Measurements from ENCODE around the gene FLNA.
"Not testable (repeated sequence)": the region's sequence is repeated elsewhere in the genome, so short reads cannot be mapped to it uniquely, and the experiment has no call there.

Gene FLNA

DNA sequence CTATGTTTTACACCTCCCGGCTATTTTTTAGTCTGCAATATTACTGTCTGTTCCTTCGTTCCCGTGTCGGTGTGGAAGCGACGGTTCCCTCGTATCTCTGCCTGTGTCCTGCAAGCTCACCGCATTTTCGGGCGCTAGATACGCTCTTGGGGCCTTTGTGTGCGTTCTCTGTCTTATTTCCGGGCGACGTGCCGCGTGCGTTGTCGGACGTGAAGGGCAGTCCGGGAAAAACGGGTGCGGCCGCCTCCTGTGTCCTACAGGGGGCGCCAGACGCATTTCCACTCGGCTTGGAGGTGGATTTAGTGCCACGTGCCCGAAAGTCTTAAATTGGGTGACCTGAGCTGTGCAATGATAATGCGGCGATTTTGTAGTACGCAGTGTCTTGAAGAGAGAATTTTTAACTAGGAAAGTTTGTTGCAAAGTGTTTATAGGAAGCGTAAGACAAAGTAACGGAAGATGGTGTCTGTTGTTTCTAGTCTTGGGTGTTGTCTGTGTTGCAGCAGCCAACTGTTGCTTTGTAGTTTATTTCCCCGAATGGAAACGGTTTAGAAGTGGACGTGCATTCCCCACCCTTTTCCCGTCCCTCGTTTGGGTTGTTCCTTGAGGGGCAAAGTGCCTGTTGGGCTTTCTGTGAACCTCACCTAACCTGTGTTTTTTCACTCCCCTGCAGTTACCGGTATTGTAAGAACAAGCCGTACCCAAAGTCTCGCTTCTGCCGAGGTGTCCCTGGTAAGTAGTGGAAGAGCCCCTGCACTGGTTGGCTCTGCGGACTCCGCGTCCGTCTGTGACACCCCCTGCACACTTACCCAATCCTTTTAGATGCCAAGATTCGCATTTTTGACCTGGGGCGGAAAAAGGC, 24.5 kb upstream of the FLNA start:
- peak; percentile 60 to 61 for DNase-seq (ENCODE audit: low read depth in 2 of 2)

DNA sequence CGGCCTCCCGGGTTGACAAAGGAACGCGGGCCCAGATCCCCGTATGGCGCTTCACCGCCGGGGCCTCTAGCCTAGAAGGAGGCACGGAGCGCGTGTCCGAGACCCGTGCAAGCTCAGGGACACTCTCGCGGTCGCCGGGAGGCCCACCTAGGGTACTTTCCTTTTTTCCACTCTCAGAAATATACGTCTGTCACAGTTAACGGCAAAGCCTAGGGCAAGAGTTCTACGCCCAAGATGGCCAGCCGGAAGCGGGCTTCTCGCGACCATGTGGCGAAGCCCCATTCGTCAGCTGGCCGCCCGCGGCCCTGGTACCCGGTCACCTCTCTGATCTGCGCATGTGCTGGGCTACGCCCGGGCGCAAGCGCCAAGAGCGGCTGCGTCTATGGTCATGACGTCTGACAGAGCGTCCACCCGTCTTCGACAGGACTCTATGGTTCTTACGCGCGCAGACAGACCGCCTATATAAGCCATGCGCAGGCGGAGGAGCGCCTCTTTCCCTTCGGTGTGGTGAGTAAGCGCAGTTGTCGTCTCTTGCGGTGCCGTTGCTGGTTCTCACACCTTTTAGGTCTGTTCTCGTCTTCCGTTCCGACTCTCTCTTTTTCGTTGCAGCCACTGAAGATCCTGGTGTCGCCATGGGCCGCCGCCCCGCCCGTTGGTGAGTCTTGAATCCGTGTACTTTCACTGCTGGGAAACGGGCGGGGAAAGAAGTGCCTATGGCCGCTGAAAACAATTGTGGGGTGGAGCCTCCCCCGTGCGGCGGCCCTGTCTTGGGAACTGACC, 23.6 kb upstream of the FLNA start, which contains the start of gene RPL10:
RPL10 (plus strand) TSS at position 490 of the 780 bp plus-strand sequence; CDS start at position 633, 143 bp downstream.
- peak; percentile 78 to 83 for DNase-seq (ENCODE audit: low read depth in 2 of 2)

DNA sequence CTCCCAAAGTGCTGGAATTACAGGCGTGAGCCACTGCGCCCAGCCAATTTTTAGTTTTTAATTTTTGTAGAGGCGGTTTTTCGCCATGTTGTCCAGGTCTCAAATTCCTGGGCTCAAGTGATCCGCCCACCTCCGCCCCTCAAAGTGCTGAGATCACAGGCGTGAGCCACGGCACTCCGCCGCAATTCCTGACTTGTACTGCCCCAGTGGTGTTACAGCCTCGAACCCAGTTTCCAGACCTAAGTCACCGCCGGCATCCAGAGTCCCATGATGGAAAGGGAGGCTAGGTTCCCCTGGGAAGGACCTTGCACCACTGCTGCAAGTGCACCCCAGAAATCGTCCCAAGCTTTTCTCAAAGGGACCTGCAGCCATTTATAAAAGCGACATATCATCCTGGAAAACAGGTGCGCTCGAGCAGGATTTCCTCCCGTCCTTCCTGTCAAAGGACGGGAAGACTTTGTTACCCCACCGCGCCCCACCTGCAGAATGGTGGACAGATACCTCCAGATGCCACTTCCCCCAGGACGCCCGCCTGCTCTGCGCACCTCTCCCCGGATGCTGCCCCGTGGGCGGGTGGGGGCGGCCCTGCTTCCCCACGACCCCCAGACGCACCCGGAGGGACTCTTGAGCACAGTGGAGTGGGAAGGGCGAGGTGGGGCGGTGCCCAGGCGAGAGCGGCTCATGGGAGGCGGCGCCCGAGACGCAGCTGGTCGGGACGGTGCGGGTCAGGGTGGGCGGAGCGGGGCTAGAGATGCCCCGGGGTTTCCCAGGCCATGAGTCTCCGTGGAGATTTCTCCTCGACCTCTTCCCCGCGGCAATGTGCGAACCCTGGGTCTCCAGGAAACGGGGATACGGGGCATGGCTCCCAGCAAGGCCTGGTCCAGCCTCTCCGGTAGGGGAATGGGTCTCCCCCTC, 22.8 kb upstream of the FLNA start:
- DNase-seq (ENCODE audit: low read depth in 2 of 2), result peak; percentile 56 to 61

DNA sequence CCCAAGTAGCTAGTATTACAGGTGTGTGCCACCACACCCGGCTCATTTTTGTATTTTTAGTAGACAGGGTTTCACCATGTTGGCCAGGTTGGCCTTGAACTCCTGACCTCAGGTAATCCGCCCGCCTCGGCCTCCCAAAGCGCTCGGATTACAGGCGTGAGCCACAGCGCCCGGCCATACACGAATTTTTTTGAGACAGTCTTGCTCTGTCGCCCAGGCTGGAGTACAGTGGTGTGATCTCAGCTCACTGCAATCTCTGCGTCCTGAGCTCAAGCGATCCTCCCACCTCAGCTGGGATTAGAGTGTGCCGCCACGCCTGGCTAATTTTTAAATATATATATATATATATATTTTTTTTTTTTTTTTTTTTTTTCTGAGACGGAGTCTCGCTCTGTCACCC, 21.9 kb upstream of the FLNA start:
- not testable (repeated sequence) for DNase-seq (ENCODE audit: low read depth in 2 of 2)

DNA sequence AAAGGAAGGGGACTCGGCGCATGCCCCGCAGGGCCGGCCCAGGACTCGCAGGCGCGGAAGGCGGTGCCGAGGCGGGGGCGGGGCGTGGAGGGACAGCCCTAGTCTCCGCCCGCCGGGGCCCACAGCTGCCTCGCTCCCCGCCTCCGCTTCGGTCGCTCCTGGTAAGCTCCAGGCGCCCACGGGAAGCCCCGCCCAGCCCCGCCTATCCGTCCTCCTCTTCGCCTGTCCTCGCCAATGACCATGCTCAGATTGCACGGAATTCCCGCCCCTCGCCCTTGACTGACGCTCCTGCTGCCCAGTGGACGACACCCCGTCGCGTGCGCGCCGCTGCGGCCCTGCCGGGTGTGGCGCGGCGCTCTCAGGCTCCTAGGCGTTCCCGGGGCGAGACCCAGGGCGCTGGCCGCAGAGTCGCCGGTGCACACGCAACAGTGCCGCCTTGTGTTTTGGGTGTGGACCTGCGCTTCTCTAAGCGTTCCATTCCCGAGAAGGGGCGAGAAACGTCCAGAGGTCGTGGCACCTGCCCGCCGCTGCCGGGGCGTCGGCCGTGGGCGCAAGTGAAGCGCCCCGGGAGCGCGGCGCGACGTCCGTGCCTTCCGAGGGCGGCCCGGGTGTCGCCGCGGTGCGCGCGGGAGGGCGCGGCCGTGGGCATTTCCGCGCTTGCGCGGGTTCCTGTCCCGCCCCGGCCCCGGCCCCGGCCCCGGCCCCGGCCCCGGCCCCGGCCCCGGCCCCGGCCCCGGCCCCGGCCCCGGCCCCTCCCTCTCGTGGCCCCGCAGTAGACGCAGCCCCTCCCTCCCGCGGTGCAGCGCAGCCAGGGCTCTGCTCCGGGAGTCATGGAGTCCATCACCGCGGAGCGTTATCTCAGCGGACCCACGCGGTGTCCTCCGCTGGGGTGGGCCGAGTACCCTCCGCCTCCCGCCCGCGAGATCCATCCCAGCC, 15.6 kb upstream of the FLNA start:
- not testable (repeated sequence) for DNase-seq (ENCODE audit: low read depth in 2 of 2)

DNA sequence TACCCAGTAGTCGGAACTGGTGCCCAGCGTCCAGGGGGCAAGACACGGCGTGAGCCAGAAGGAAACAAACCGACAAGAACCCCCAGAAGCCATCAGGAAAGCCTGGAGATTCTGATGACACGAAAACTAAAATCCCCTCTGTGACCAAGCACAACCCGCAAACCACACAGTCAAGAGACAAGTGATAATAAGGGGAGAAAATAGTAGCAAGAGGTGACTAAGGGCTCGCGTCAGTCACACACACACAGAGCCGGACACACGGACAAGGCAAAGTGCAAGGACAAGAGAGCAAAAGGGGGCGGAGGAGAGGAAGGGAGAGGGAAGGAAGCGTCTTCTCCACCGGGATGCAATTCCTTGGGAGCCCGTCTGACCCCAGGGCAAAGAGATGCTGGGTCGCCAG, 14.2 kb upstream of the FLNA start:
- DNase-seq (ENCODE audit: low read depth in 2 of 2), result not testable (repeated sequence)

DNA sequence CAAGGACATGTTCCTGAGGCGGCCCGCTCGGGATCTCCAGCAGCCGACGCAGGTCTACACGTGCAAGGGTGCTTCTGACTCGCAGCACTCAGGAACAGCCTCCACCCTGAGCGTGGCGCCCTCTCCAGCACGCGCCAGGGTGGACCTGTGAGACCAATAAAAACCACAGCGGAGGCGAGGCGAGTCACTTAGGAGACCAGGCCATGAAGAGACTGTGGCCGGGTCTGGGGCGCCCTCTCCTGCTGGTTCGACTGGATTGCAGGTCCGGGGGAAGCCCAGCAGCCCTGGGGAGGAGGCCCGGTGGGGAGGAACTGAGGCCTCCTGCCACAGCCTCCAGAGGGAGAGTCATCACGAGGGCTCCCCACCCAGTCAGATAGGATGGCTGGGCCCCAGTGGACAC, 13.7 kb upstream of the FLNA start:
- DNase-seq (ENCODE audit: low read depth in 2 of 2), result not testable (repeated sequence)

DNA sequence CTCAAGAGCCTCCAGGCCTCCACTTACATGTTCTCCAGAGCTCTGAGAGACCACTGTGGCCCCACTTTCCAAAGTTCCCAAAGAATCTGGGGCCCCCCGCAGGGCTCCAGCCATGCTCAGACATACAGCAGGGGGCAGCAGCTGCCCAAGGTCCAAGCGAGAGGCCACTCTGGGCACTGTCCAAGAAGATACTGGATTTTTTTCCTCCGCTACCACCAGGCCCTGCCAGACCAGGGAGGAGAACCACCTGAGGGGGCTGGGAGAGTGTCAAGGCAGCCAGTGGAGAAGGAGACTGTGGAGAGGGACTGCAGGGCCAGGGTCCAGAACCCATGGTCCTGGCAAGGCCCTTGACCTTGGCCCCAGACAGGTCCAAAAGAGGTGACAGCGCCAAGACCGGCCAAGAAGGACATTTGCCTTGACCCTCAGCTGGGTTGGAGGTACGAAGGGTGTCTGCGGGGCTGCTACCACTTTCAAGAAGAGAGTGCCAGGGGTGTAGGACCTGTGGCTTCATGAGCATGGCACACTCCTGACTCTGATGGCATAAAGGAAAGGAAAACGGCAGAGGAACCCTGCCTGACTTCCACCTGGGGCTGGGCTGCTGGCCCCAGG, 10.0 kb upstream of the FLNA start:
- DNase-seq (ENCODE audit: low read depth in 2 of 2), result no peak

DNA sequence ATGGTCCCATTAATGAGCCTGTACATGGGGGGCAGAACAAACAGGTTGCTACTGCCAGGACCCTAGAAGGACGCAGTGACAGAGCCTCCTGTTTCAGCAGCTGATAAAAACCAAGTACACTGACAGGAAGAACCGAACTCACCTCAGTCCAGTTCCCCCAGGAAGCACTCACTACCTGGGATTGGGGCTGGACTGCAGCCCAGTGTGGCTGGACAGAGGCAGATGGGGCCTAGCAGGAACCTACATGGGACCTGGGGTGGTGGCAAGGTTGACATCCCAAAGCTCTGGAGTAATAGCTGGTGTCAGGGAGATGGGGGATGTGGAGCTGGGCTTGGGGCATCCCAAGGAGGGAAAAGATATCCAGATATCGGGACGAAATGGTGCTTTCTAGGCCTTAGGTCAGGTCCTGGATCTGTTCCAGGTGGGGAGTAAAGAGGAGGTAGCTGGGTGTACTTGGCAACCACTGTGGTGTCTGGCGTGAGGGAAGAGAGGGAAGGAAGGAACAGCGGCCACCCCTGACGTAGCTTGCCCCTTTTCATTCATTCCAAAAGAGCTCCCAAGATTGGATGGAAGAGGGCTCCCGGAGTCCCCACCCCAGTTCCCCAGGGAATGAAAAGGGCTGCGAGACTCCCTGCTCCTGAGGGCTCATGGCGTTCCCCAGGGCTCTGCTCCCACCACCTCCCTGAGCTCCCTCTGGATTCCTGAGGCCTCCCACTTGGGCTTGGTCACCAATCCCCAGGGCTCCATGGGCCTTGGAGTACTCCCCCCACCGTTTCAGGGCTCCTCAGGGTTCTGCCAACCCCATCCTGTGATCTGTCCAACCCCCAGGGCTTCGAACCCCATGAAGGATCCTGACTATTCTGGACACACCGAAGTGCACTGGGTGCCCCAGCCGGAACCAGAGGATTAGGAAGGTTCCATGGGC, 9.2 kb upstream of the FLNA start:
- DNase-seq (ENCODE audit: low read depth in 2 of 2), result no peak

DNA sequence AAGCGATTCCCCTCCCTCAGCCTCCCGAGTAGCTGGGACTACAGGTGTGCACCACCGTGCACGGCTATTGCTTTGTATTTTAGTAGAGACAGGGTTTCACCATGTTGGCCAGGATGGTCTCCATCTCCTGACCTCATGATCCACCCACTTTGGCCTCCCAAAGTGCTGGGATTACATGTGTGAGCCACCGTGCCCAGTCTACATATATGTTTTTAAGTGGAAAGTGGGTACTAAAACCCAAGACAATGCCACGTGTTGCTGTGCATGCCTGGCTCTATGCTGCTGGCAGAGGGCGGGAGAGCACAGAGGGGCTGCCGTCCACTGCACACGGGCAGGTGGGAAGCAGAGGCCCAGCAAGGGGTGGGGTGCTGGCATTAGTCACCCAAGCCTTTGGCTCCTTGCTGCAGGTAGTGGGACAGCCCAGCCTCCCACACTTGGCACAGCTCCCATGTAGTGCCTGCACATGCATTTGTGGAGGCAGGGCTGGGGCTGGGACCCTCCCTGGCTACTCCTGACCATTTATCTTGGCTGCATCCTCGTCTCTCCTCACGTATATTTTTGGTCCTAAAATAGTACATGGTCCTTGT, 8.1 kb upstream of the FLNA start:
- DNase-seq (ENCODE audit: low read depth in 2 of 2), result no peak

DNA sequence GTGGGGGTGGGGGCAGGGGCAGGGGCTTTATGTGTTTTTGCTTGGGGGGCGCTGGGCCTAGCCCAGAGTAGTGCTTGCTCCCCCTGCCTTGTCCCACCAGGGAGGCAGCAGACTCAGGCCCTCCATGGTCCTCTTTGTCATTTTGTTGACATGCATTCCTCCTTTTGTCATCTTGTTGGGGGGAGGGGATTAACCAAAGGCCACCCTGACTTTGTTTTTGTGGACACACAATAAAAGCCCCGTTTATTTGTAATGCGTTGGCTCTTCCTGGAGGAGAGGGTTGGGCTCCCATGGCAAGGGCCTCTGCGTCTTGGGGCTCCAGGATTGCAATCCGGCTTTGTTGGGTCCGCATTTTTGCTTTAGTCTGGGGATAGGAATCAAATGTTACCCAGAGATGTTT, 6.8 kb upstream of the FLNA start:
- no peak for DNase-seq (ENCODE audit: low read depth in 2 of 2)

DNA sequence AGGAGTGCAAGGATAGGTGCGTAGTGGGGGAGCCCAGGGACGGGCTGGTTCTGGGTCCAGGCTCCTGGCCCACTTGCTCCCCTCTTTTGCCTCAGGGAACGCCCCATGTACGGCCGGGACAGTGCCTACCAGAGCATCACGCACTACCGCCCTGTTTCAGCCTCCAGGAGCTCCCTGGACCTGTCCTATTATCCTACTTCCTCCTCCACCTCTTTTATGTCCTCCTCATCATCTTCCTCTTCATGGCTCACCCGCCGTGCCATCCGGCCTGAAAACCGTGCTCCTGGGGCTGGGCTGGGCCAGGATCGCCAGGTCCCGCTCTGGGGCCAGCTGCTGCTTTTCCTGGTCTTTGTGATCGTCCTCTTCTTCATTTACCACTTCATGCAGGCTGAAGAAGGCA, 6.4 kb upstream of the FLNA start:
- no peak for DNase-seq (ENCODE audit: low read depth in 2 of 2)

DNA sequence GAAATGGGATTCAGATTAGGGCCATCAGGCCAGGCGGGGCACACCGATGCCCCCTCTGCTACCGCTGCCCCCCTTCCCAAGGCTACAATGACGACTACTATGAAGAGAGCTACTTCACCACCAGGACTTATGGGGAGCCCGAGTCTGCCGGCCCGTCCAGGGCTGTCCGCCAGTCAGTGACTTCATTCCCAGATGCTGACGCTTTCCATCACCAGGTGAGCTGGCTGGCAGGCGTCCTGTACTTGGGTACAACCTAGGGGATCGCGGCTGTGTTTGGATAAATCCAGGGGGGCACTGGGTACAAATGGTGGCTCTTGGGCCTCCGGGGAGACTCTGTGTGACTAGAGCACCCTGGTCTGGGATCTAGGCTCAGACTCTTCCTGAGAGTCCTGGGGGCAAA, 5.7 kb upstream of the FLNA start:
- no peak for DNase-seq (ENCODE audit: low read depth in 2 of 2)

DNA sequence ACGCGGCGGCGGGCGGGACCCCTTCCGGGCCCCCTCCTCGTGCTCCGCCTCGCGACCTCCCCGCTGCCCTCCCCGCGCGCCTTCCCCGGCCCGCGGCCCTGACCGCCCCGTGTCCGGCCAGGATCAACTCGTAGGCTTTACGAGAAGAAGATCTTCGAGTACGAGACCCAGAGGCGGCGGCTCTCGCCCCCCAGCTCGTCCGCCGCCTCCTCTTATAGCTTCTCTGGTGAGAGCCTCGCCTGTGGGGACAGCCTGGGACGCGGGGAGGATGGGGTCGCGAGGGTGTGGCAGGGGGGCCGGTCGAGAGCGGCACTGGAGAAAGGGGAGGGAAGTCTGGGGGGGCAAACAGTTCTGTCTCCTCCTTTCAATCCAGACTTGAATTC, 5.1 kb upstream of the FLNA start:
- no peak for DNase-seq (ENCODE audit: low read depth in 2 of 2)

DNA sequence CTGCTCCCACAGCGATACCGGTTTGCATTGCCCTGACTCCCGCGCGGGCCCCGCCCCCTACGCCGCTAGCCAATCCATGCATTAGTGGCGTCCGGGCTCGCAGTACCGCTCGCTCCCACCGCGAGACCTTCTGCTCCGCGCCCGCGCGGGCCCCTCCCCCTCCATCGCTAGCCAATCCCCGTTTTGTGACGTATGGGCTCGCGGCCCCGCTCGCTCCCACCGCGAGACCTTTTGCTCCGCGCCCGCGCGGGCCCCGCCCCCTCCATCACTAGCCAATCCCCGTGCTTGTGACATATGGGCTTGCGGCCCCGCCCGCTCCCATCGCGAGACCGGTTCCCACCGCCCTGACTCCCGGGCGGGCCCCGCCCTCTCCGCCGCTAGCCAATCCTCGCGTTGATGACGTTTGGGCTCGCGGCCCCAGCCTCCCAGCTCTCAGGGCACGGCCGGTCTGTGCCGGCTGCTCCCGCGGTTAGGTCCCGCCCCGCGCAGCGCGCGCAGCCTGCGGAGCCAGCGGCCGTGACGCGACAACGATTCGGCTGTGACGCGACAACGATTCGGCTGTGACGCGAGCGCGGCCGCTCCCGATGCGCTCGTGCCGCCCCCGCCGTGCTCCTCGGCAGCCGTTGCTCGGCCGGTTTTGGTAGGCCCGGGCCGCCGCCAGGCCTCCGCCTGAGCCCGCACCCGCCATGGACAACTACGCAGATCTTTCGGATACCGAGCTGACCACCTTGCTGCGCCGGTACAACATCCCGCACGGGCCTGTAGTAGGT, 4.5 kb upstream of the FLNA start, which contains the start of gene EMD:
EMD (plus strand) TSS at position 497 of the 770 bp plus-strand sequence; CDS start at position 687, 190 bp downstream.
- DNase-seq (ENCODE audit: low read depth in 2 of 2), result peak; percentile 87 to 91

DNA sequence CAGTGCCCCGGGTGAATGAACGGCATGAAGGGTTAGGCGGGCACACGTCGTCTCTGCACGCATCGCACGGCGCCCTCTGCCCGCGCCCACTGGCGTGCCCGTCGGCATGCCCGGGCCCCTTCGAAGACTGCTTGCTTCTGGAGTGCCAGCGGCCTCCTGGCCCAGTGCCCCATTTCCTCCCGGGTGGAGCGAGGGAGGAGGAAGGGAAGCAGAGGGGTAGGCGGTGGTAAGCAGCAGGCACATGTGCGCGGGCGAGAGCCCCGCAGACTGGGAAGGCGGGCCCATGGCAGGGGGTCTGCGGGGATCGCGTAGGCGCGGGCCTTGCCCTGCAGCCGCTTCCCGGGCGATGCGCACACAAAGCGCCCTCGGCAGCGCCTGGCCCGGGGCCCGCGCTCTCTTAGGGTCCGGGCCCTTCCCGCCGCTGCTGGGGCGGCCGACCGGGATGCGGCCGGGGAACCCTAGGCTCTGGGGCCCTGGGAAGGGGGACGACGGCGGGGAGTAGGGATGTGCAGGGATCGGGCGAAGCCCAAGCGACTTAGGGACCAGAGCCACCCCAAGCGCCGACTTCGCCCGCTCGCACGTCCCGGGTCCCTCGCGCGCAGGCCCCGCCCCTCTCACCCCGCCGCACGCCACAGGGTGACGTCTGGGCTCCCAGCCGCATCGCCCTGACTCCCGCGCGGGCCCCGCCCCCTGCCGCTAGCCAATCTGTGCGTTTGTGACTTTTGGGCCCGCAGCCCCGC, 3.8 kb upstream of the FLNA start:
- peak in 1 of 2 donors; percentile 89 for DNase-seq (ENCODE audit: low read depth in 2 of 2)

DNA sequence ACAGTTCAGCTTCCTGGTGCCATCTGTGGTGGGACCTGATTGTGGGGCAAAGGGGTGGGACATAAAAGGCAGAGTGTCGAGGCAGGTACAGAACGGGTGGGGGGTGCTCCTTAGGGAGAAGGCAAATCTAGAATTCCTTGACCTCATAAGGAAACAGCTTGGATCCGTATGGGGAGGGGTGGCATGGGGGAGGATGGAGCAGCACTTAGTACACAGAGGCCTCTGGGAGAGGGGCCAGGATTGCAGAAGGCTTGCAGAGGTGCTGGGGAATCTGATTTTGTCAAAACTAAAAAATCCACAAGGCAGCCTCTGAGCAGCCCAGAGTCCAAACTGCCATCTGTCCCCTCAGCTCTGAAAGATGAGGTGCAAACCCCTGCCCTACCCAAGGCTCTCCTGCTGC, 2.3 kb upstream of the FLNA start:
- no peak for DNase-seq (ENCODE audit: low read depth in 2 of 2)
